ENCODE measurements around the gene MLC1.

The MLC1 gene

GRCh38 chr22:50017701-50018224 lies 67.5 kb downstream of the MLC1 start:
- H3K4me3 ChIP-seq (ENCODE audit: low read depth, low read length), result no peak overlapping the region

GRCh38 chr22:50016988-50017700 lies 68.1 kb downstream of the MLC1 start:
- H3K4me3 ChIP-seq (ENCODE audit: low read depth, low read length), result no peak overlapping the region

GRCh38 chr22:50016308-50016987 lies 68.8 kb downstream of the MLC1 start:
- H3K4me3 ChIP-seq (ENCODE audit: low read depth, low read length), result no peak overlapping the region

GRCh38 chr22:50015451-50016307 lies 69.5 kb downstream of the MLC1 start:
- H3K4me3 ChIP-seq (ENCODE audit: low read depth, low read length), result no peak overlapping the region

- no peak overlapping the region for H3K4me3 ChIP-seq (ENCODE audit: low read depth, low read length)
These were observed 70.4 kb downstream of the MLC1 start for GRCh38 chr22:50014655-50015401.

GRCh38 chr22:50014053-50014501 lies 71.1 kb downstream of the MLC1 start:
- no peak overlapping the region for H3K4me3 ChIP-seq (ENCODE audit: low read depth, low read length)

- no peak within 1 kb of the TSS for H3K4me3 ChIP-seq (ENCODE audit: low read depth, low read length)
These were observed 72.7 kb downstream of the MLC1 start, which contains the start of gene IL17REL for GRCh38 chr22:50012211-50013181. Gene IL17REL (minus strand): TSS chr22:50012765. CDS start chr22:50012646, 119 bp downstream.

- H3K4me3 ChIP-seq (ENCODE audit: low read depth, low read length), result no peak overlapping the region
These were observed 73.6 kb downstream of the MLC1 start for GRCh38 chr22:50011447-50012210.

- H3K4me3 ChIP-seq (ENCODE audit: low read depth, low read length), result no peak overlapping the region
These were observed 74.4 kb downstream of the MLC1 start for GRCh38 chr22:50010676-50011446.

GRCh38 chr22:50009765-50010675 lies 75.2 kb downstream of the MLC1 start:
- no peak overlapping the region for H3K4me3 ChIP-seq (ENCODE audit: low read depth, low read length)

Data from iPS-11a (cell line).